Stimulated activated CD4-positive, alpha-beta T cell treated with anti-CD3 and anti-CD28 coated beads, Interleukin-12 subunit alpha, Interleukin-12 subunit beta, amount 100 ng/mL, for 48 hours (primary cell): Measurements from ENCODE around the gene REEP5.
"Not testable (repeated sequence)": the region's sequence is repeated elsewhere in the genome, so short reads cannot be mapped to it uniquely, and the experiment has no call there.

Source experiments
- DNase-seq, 3 donors: peaks; one replicate each; pipeline ENCODE4 v3.0.0-alpha.2; 2020; ENCODE audit warnings: low read depth in 2 of 3, low spot score in 1 of 3

Gene REEP5

GRCh38 chr5:112921833-112922817, at the start of gene REEP5:
TSS of gene REEP5 (minus strand) at chr5:112922227. CDS start at chr5:112922190, 37 bp downstream.
- peak; percentile 71 to 76 (median 72) for DNase-seq

- no peak for DNase-seq
These were observed 49.2 kb upstream of the REEP5 start for GRCh38 chr5:112971276-112971675.

GRCh38 chr5:112968411-112969106, 46.5 kb upstream of the REEP5 start:
- no peak for DNase-seq

- no peak for DNase-seq
These were observed 45.6 kb upstream of the REEP5 start for GRCh38 chr5:112967520-112968083.

- no peak for DNase-seq
These were observed 43.8 kb upstream of the REEP5 start for GRCh38 chr5:112965733-112966306.

GRCh38 chr5:112963374-112963733, 41.3 kb upstream of the REEP5 start:
- DNase-seq = not testable (repeated sequence)

GRCh38 chr5:112960863-112961504, 39.0 kb upstream of the REEP5 start:
- DNase-seq = no peak

GRCh38 chr5:112960315-112960714, 38.3 kb upstream of the REEP5 start:
- DNase-seq = no peak

GRCh38 chr5:112959872-112960271, 37.8 kb upstream of the REEP5 start:
- DNase-seq = not testable (repeated sequence)

GRCh38 chr5:112958093-112959088, 36.4 kb upstream of the REEP5 start:
- DNase-seq = no peak

GRCh38 chr5:112957036-112957808, 35.2 kb upstream of the REEP5 start:
- no peak for DNase-seq

GRCh38 chr5:112956606-112957005, 34.6 kb upstream of the REEP5 start:
- no peak for DNase-seq

GRCh38 chr5:112951124-112951702, 29.2 kb upstream of the REEP5 start:
- DNase-seq = peak in 1 of 3 donors; percentile 28

- DNase-seq = no peak
These were observed 26.4 kb upstream of the REEP5 start for GRCh38 chr5:112948458-112948857.

- DNase-seq = no peak
These were observed 18.6 kb upstream of the REEP5 start for GRCh38 chr5:112940670-112941069.

- no peak for DNase-seq
These were observed 16.3 kb upstream of the REEP5 start for GRCh38 chr5:112938286-112938685.

- no peak for DNase-seq
These were observed 13.6 kb upstream of the REEP5 start for GRCh38 chr5:112935675-112936074.

- no peak for DNase-seq
These were observed 12.3 kb upstream of the REEP5 start for GRCh38 chr5:112934366-112934663.
